Measurements from ENCODE around the gene CNNM2. TPM values are rescaled to one million over a fixed set of nuclear protein-coding genes. Genes with fewer than 3 reads are reported as not detected.

CNNM2 gene
- total RNA-seq, 2 donors from 2014 or later = 3.4 to 5.3 TPM

DNA sequence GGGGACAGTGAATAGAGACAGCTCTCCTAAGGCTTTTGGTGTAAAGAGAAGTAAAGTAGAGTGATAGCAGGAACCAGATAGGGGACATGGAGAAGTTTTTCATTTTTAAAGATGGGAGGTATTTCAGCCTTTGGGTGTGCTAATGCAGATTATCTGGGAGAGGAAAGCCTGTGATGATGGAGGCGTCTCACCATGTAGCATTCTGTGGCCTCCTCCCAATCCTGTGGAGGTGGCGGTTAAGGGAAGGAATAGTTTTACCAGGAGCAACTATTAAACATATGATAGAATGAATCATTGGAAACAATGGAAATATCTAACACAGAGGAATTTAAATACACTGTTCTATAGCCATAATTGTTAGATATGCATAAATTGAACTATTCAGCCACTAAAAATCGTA lies 101.3 kb downstream of the CNNM2 start:
- DNase-seq (no peak), ATAC-seq (no peak)
- Histone ChIP-seq H3K9me3 (no peaks in the 10 kb centered on the region), H3K36me3 (replicated peaks in 1 of 2; ENCODE audit: insufficient read depth in 1 of 2, low read depth in 2 of 2) (no peaks in the 10 kb centered on the region), H3K27me3 (no peaks in the 10 kb centered on the region), H3K4me3 (no peak overlapping the region), H3K4me1 (no peaks in the 10 kb centered on the region), H3K27ac (no peak overlapping the region)
- 98 to 99% methylated on average over 3 of the region's 3 CpGs for WGBS, 2 donors
- TF ChIP-seq, protein P1, sequence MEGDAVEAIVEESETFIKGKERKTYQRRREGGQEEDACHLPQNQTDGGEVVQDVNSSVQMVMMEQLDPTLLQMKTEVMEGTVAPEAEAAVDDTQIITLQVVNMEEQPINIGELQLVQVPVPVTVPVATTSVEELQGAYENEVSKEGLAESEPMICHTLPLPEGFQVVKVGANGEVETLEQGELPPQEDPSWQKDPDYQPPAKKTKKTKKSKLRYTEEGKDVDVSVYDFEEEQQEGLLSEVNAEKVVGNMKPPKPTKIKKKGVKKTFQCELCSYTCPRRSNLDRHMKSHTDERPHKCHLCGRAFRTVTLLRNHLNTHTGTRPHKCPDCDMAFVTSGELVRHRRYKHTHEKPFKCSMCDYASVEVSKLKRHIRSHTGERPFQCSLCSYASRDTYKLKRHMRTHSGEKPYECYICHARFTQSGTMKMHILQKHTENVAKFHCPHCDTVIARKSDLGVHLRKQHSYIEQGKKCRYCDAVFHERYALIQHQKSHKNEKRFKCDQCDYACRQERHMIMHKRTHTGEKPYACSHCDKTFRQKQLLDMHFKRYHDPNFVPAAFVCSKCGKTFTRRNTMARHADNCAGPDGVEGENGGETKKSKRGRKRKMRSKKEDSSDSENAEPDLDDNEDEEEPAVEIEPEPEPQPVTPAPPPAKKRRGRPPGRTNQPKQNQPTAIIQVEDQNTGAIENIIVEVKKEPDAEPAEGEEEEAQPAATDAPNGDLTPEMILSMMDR (IDR thresholded peaks at IDR 0.05) = no peak
- no peak for TF ChIP-seq POLR2A (IDR thresholded peaks at IDR 0.05)
- intact Hi-C loops (cut with DNase I) = no loop called here

DNA sequence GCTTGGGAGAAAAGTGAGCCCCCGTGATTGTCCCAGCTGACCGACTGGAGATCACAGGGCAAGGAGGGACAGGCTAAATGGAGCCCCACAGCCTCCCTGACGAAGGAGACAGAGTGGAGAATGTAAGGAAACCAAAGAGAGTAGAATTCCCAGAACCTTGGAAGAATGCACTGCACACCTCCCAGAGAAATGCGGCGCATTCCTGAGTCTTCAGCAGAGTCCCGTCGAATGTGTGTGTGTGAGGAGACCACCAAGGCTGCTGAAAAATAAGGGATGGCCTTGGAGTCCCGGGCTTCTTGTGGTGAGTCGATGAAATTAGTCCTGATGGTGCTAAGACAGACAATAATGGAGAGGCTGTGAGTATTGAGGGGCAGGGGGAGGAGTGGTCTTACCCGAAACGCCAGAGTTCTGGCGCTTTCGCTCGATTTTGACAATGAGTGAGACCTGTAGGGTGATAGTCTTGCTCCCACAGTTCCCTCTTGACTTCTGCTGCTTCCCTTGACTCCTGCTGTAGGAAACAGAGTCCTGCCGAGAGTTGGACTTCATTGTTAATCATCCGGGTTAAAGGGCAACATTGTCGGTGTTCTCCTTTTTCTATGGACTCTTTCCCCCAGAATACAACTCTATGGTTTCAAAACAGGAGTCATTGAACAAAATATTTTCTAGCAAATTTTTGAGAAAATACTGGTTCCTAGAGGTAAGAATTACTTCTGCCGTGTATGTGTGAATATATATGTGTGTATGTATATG lies 103.2 kb downstream of the CNNM2 start:
- H3K4me1 ChIP-seq = no peaks in the 10 kb centered on the region
- no peak for TF ChIP-seq POLR2A (IDR thresholded peaks at IDR 0.05)
- TF ChIP-seq, protein P1 (IDR thresholded peaks at IDR 0.05) = no peak
- intact Hi-C loops (cut with DNase I) = no loop called here

DNA sequence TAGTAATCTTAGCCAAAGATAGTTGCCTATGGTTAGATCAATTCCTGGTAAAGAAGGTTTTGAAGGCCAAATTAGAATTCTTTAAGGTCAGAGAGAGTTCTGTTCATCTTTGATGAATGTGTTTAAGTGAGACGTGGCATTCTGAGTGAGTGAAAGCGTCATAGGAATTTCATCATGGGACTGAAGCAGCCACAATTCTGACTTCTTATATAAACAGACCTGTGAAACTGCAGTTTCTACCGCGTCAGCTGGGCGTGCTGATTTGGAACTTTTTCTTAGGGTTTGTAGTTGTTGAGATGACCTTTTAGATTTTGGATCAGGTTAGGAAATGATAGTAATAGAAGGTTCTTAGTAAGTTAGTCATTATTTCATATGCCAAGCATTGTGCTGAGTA lies 103.8 kb downstream of the CNNM2 start:
- H3K27ac ChIP-seq = no peak overlapping the region
- intact Hi-C loops (cut with DNase I) = no loop called here
- peak in 2 of 4 donors; percentile 4 to 12 for DNase-seq

More for the DNA sequence above, 103.2 kb downstream of the CNNM2 start:
- H3K27me3 ChIP-seq = no peaks in the 10 kb centered on the region
- 85 to 88% methylated on average over 18 of the region's 18 CpGs for WGBS, 2 donors
- no peaks in the 10 kb centered on the region for H3K9me3 ChIP-seq
- no peak for DNase-seq
- ATAC-seq = no peak
- no peak overlapping the region for H3K4me3 ChIP-seq
- H3K27ac ChIP-seq = no peak overlapping the region
- H3K36me3 ChIP-seq (replicated peaks in 1 of 2; ENCODE audit: insufficient read depth in 1 of 2, low read depth in 2 of 2) = no peaks in the 10 kb centered on the region

DNA sequence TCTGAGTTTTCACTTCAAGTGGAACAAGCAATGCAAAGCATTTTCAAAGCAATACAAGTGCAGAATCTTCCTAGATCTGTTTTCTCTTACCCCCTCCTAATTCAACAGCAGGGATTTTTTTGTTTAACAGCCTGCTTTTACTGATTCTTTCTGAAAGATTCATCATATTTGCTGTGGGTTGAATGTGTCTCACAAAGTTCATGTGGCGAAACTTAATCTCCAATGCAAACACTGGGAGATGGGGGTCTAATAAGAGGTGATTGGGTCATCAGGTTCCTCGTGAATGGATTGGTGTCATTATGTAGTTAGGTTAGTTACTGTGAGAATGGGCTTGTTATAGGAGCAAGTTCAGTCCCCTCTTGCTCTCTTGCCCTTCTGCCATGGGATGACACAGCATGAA lies 107.6 kb downstream of the CNNM2 start:
- Histone ChIP-seq H3K4me1 (no peaks in the 10 kb centered on the region), H3K27ac (no peak overlapping the region), H3K27me3 (no peaks in the 10 kb centered on the region), H3K4me3 (no peak overlapping the region), H3K9me3 (no peaks in the 10 kb centered on the region), H3K36me3 (replicated peaks in 1 of 2; ENCODE audit: insufficient read depth in 1 of 2, low read depth in 2 of 2) (no peaks in the 10 kb centered on the region)
- intact Hi-C loops (cut with DNase I) = no loop called here
- WGBS, 2 donors = 89 to 90% methylated on average over 2 of the region's 2 CpGs
- no peak for TF ChIP-seq POLR2A (IDR thresholded peaks at IDR 0.05)
- TF ChIP-seq, protein P1 (IDR thresholded peaks at IDR 0.05) = no peak
- DNase-seq = no peak
- no peak for ATAC-seq

More for the DNA sequence above, 103.8 kb downstream of the CNNM2 start:
- H3K36me3 ChIP-seq (replicated peaks in 1 of 2; ENCODE audit: insufficient read depth in 1 of 2, low read depth in 2 of 2) = no peaks in the 10 kb centered on the region
- H3K9me3 ChIP-seq = no peaks in the 10 kb centered on the region
- WGBS, 2 donors = 47 to 55% methylated on average over 5 of the region's 5 CpGs
- no peaks in the 10 kb centered on the region for H3K27me3 ChIP-seq
- ATAC-seq = no peak
- H3K4me3 ChIP-seq = no peak overlapping the region
- TF ChIP-seq, protein P1 (IDR thresholded peaks at IDR 0.05) = no peak
- TF ChIP-seq POLR2A (IDR thresholded peaks at IDR 0.05) = no peak
- no peaks in the 10 kb centered on the region for H3K4me1 ChIP-seq

DNA sequence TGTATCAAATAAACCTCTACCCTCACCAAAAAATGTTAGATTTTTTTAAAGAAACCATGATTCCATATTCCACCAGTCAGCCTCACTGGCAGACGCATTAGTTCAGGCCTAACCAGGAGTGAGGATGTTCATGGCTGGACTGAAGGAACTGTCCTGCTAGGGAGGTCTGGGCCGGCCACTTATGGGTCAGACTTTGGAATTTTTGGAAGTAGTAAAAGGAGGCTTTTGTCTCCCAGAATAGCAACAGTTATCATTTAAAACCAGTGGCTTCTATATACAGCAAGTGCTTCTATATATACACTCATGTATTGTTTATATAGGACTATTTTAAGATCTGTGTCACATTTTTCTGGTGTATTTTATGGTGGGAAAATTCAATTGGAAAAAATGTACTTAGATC lies 120.5 kb downstream of the CNNM2 start:
- Histone ChIP-seq H3K36me3 (replicated peaks in 1 of 2; ENCODE audit: insufficient read depth in 1 of 2, low read depth in 2 of 2) (no peaks in the 10 kb centered on the region), H3K27me3 (no peaks in the 10 kb centered on the region), H3K9me3 (no peaks in the 10 kb centered on the region), H3K27ac (no peak overlapping the region), H3K4me1 (no peaks in the 10 kb centered on the region), H3K4me3 (no peak overlapping the region)
- no peak for TF ChIP-seq POLR2A (IDR thresholded peaks at IDR 0.05)
- TF ChIP-seq, protein P1 (IDR thresholded peaks at IDR 0.05) = no peak
- DNase-seq = no peak
- no peak for ATAC-seq
- intact Hi-C loops (cut with DNase I) = no loop called here
- 82 to 93% methylated on average over 2 of the region's 2 CpGs for WGBS, 2 donors

Data from body of pancreas (tissue), 4 donors.